HFF-Myc (cell line): Measurements from ENCODE around the gene RITA1.
A peak's percentile ranks its signal among the peaks of the same experiment; 100 is the strongest.

Source experiments
- DNase-seq: peaks from one replicate; pipeline ENCODE4 v3.0.0-alpha.2; 2011; ENCODE audit warnings: low read depth; ENCODE audit errors: extremely low read depth
- H3K4me3 ChIP-seq: replicated peaks from 2 replicates; pipeline ENCODE4 v1.5.1; 2011; ENCODE audit warnings: low read depth, mild to moderate bottlenecking, control low read depth, low read length
- CTCF ChIP-seq: IDR thresholded peaks from 2 replicates; pipeline ENCODE4 v1.5.1; 2012; ENCODE audit warnings: mild to moderate bottlenecking, low read depth, low read length, control low read depth; ENCODE audit errors: missing control alignments

RITA1 gene

GRCh38 chr12:113237748-113238147 lies 52.2 kb downstream of the RITA1 start:
- TF ChIP-seq CTCF = no peak
- no peak for DNase-seq
- no peak overlapping the region for H3K4me3 ChIP-seq

- H3K4me3 ChIP-seq = no peak overlapping the region
- DNase-seq = no peak
- TF ChIP-seq CTCF = no peak
These were observed 52.8 kb downstream of the RITA1 start for GRCh38 chr12:113238309-113238708.

- no peak for TF ChIP-seq CTCF
- DNase-seq = no peak
- H3K4me3 ChIP-seq = no peak overlapping the region
These were observed 53.8 kb downstream of the RITA1 start for GRCh38 chr12:113239288-113239771.

GRCh38 chr12:113239811-113240331 lies 54.4 kb downstream of the RITA1 start:
- no peak for TF ChIP-seq CTCF
- no peak overlapping the region for H3K4me3 ChIP-seq
- no peak for DNase-seq

- no peak for DNase-seq
- no peak for TF ChIP-seq CTCF
- H3K4me3 ChIP-seq = no peak overlapping the region
These were observed 54.9 kb downstream of the RITA1 start for GRCh38 chr12:113240395-113240794.

- TF ChIP-seq CTCF = no peak
- DNase-seq = peak; percentile 85
These were observed 55.9 kb downstream of the RITA1 start for GRCh38 chr12:113241191-113242025.

More at GRCh38 chr12:113241191-113242025, 55.9 kb downstream of the RITA1 start:
- H3K4me3 ChIP-seq = no peak overlapping the region
